ENCODE results near the gene GRHL1.

- TF ChIP-seq POLR2A (IDR thresholded peaks at IDR 0.05; ENCODE audit: low read length) (no peak), GATA1 (IDR thresholded peaks at IDR 0.05; ENCODE audit: low read depth, low read length) (no peak)
Observed at GRCh38 chr2:10016802-10017258, 65.3 kb downstream of the GRHL1 start.
